ENCODE results near the gene CTBP2. TPM values are rescaled to one million over a fixed set of nuclear protein-coding genes. Genes with fewer than 3 reads are reported as not detected.

Gene CTBP2
- total and polyA plus RNA-seq, 10 donors: 6.7 to 74.4 (median 40.1) TPM

GRCh38 chr10:125089469-125089868 is 70.9 kb downstream of the CTBP2 start:
- H3K27ac ChIP-seq: peak overlapping the region in 2 of 8 donors; percentile 3 to 26
- peak; percentile 11 for DNase-seq
- H3K4me1 ChIP-seq: peaks cover 3 to 56% (median 25%) of the 10 kb centered on the region in 6 donors
- intact Hi-C loops (cut with DNase I; ENCODE audit: low total_unique reads): no loop called here
- H3K27me3 ChIP-seq (replicated peaks in 1 of 7): peaks cover 0 to 10% (median 0%) of the 10 kb centered on the region in 7 donors
- peaks cover 0 to 35% (median 0%) of the 10 kb centered on the region in 6 donors for H3K36me3 ChIP-seq
- no peaks in the 10 kb centered on the region for H3K9me3 ChIP-seq
- no peak overlapping the region for H3K4me3 ChIP-seq
- 59 to 72% (median 66%) methylated on average over 2 of the region's 2 CpGs for WGBS, 5 donors
- TF ChIP-seq POLR2AphosphoS5 (IDR thresholded peaks at IDR 0.05) (no peak), POLR2A (IDR thresholded peaks at IDR 0.05) (no peak), CTCF (IDR thresholded peaks at IDR 0.05 in 8 of 11, conservative IDR thresholded peaks at IDR 0.05 in 3 of 11) (no peak)

GRCh38 chr10:125087897-125088215 is 72.5 kb downstream of the CTBP2 start:
- WGBS, 5 donors: 71 to 86% (median 77%) methylated on average over 10 of the region's 10 CpGs
- DNase-seq: no peak
- Histone ChIP-seq H3K4me3 (no peak overlapping the region), H3K9me3 (no peaks in the 10 kb centered on the region), H3K27me3 (replicated peaks in 1 of 7) (peaks cover 0 to 25% (median 0%) of the 10 kb centered on the region in 7 donors), H3K27ac (no peak overlapping the region), H3K36me3 (peaks cover 0 to 36% (median 0%) of the 10 kb centered on the region in 6 donors), H3K4me1 (peaks cover 3 to 56% (median 35%) of the 10 kb centered on the region in 6 donors)
- intact Hi-C loops (cut with DNase I; ENCODE audit: low total_unique reads): no loop called here
- TF ChIP-seq POLR2A (IDR thresholded peaks at IDR 0.05): no peak
- TF ChIP-seq CTCF (IDR thresholded peaks at IDR 0.05 in 8 of 11, conservative IDR thresholded peaks at IDR 0.05 in 3 of 11): no peak
- no peak for TF ChIP-seq POLR2AphosphoS5 (IDR thresholded peaks at IDR 0.05)

GRCh38 chr10:125087191-125087896 is 73.0 kb downstream of the CTBP2 start:
- intact Hi-C loops (cut with DNase I; ENCODE audit: low total_unique reads): no loop called here
- WGBS, 5 donors: 87 to 96% (median 91%) methylated on average over 14 of the region's 14 CpGs
- DNase-seq: peak; percentile 61
- Histone ChIP-seq H3K4me3 (no peak overlapping the region), H3K4me1 (peaks cover 3 to 58% (median 38%) of the 10 kb centered on the region in 6 donors), H3K9me3 (no peaks in the 10 kb centered on the region), H3K36me3 (peaks cover 0 to 36% (median 0%) of the 10 kb centered on the region in 6 donors), H3K27me3 (replicated peaks in 1 of 7) (peaks cover 0 to 29% (median 0%) of the 10 kb centered on the region in 7 donors), H3K27ac (no peak overlapping the region)
- TF ChIP-seq POLR2A (IDR thresholded peaks at IDR 0.05) (no peak), CTCF (IDR thresholded peaks at IDR 0.05 in 8 of 11, conservative IDR thresholded peaks at IDR 0.05 in 3 of 11) (no peak), POLR2AphosphoS5 (IDR thresholded peaks at IDR 0.05) (no peak)

GRCh38 chr10:125086691-125087090 is 73.7 kb downstream of the CTBP2 start:
- WGBS, 5 donors: 89 to 95% (median 92%) methylated on average over 9 of the region's 9 CpGs
- peak; percentile 63 for DNase-seq
- H3K9me3 ChIP-seq: no peaks in the 10 kb centered on the region
- H3K27me3 ChIP-seq (replicated peaks in 1 of 7): peaks cover 0 to 32% (median 0%) of the 10 kb centered on the region in 7 donors
- no peak overlapping the region for H3K27ac ChIP-seq
- peaks cover 0 to 36% (median 0%) of the 10 kb centered on the region in 6 donors for H3K36me3 ChIP-seq
- intact Hi-C loops (cut with DNase I; ENCODE audit: low total_unique reads): no loop called here
- H3K4me3 ChIP-seq: no peak overlapping the region
- peaks cover 3 to 65% (median 43%) of the 10 kb centered on the region in 6 donors for H3K4me1 ChIP-seq
- TF ChIP-seq POLR2AphosphoS5 (IDR thresholded peaks at IDR 0.05) (no peak), POLR2A (IDR thresholded peaks at IDR 0.05) (no peak), CTCF (IDR thresholded peaks at IDR 0.05 in 8 of 11, conservative IDR thresholded peaks at IDR 0.05 in 3 of 11) (no peak)

Measured in spleen (tissue), 11 donors.